Tibial nerve (tissue), 4 donors: Measurements from ENCODE around the gene MYO1A. TPM values are rescaled to one million over a fixed set of nuclear protein-coding genes. Genes with fewer than 3 reads are reported as not detected.
A peak's percentile ranks its signal among the peaks of the same experiment; 100 is the strongest.

ENCODE experiments used
- DNase-seq, 2 donors: peaks; one replicate each; pipeline ENCODE4 v3.0.0-alpha.2; 2019; ENCODE audit warnings: low spot score in 2 of 2
- H3K27ac ChIP-seq, 4 donors: fragments of 200-600 bp; sonication (generic) in 3 of 4; one replicate each; pipeline ENCODE4 v1.5.1; 2017 to 2019; ENCODE audit warnings: mild to moderate bottlenecking in 1 of 4
- H3K27me3 ChIP-seq, 2 donors: fragments of 200-600 bp; sonication (generic) in 1 of 2; one replicate each; pipeline versions ENCODE4 v1.5.1 to v1.6.0; 2017 to 2019
- H3K36me3 ChIP-seq, 3 donors: fragments of 200-600 bp; sonication (generic); one replicate each; pipeline ENCODE4 v1.5.1; 2018 to 2019
- H3K4me1 ChIP-seq, 4 donors: fragments of 200-600 bp; sonication (generic) in 3 of 4; one replicate each; pipeline ENCODE4 v1.5.1; 2017 to 2019
- H3K4me3 ChIP-seq, 4 donors: fragments of 200-600 bp; sonication (generic) in 3 of 4; one replicate each; pipeline ENCODE4 v1.5.1; 2017 to 2019; ENCODE audit warnings: mild to moderate bottlenecking in 1 of 4, moderate library complexity in 1 of 4
- H3K9me3 ChIP-seq, 4 donors: fragments of 200-600 bp; sonication (generic) in 3 of 4; one replicate each; pipeline ENCODE4 v1.5.1; 2017 to 2019
- CTCF ChIP-seq, 5 experiments: fragments of 200-600 bp in 3 of 5; fragments of 450-650 bp in 2 of 5; sonication (generic) in 3 of 5; IDR thresholded peaks; one replicate each; pipeline ENCODE4 v1.5.1; 2016 to 2019; ENCODE audit warnings: antibody characterized with exemption in 5 of 5, mild to moderate bottlenecking in 3 of 5, moderate library complexity in 2 of 5
- EP300 ChIP-seq, 2 donors: sonication (generic); formaldehyde crosslinking; IDR thresholded peaks; one replicate each; pipeline ENCODE4 v1.6.1; 2017; ENCODE audit warnings: antibody characterized with exemption in 2 of 2, mild to moderate bottlenecking in 1 of 2
- POLR2A ChIP-seq, 2 donors: fragments of 450-650 bp; IDR thresholded peaks; one replicate each; pipeline ENCODE4 v1.6.1; 2017; ENCODE audit warnings: antibody characterized with exemption in 2 of 2, mild to moderate bottlenecking in 2 of 2, moderate library complexity in 2 of 2
- WGBS, 2 donors: methylation state at CpG; one replicate each; pipeline ENCODE4 v1.1.5; 2018; 5-methylcytosine and 5-hydroxymethylcytosine counted together
- total RNA-seq, 4 donors: library from RNA; depleted of rRNA; stranded (reverse); fragments of >200 nt; gene quantifications; one replicate each; pipeline ENCODE4 v1.1.0, GENCODE V29; 2016

Gene MYO1A
- total RNA-seq, 4 donors from 2014 or later, result 0.30 to 0.59 TPM; not detected in 2

GRCh38 chr12:57087010-57087690 is 37.2 kb upstream of the MYO1A start:
- no peaks in the 10 kb centered on the region for H3K9me3 ChIP-seq
- 0 to 1% methylated on average over 29 to 31 of the region's 52 CpGs for WGBS, 2 donors
- H3K27ac ChIP-seq, result peak overlapping the region; percentile 98 to 100 (median 99)
- peaks cover 0 to 15% (median 0%) of the 10 kb centered on the region in 3 donors for H3K36me3 ChIP-seq
- H3K4me1 ChIP-seq, result peaks cover 3 to 33% (median 23%) of the 10 kb centered on the region in 4 donors
- peak overlapping the region; percentile 64 to 92 (median 78) for H3K4me3 ChIP-seq
- TF ChIP-seq CTCF (IDR thresholded peaks at IDR 0.05) (peak in 1 of 5 experiments; percentile 16), POLR2A (IDR thresholded peaks at IDR 0.05) (peak in 1 of 2 donors; percentile 70), EP300 (IDR thresholded peaks at IDR 0.05) (peak; percentile 34 to 83)
- DNase-seq, result peak; percentile 88 to 90
- no peaks in the 10 kb centered on the region for H3K27me3 ChIP-seq

GRCh38 chr12:57086493-57087009 is 36.6 kb upstream of the MYO1A start:
- peak in 1 of 2 donors; percentile 63 for DNase-seq
- WGBS, 2 donors, result 0 to 1% methylated on average over 14 of the region's 14 CpGs
- TF ChIP-seq POLR2A (IDR thresholded peaks at IDR 0.05) (no peak), CTCF (IDR thresholded peaks at IDR 0.05) (peak in 3 of 5 experiments; percentile 15 to 22 (median 20))

GRCh38 chr12:57085999-57086492 is 36.1 kb upstream of the MYO1A start:
- DNase-seq, result peak in 1 of 2 donors; percentile 26
- H3K4me1 ChIP-seq, result peaks cover 0 to 22% (median 12%) of the 10 kb centered on the region in 4 donors
- peak overlapping the region; percentile 64 to 92 (median 78) for H3K4me3 ChIP-seq
- H3K27ac ChIP-seq, result peak overlapping the region; percentile 98 to 100 (median 99)
- TF ChIP-seq POLR2A (IDR thresholded peaks at IDR 0.05), result no peak
- TF ChIP-seq EP300 (IDR thresholded peaks at IDR 0.05), result no peak
- no peak for TF ChIP-seq CTCF (IDR thresholded peaks at IDR 0.05)
- H3K9me3 ChIP-seq, result no peaks in the 10 kb centered on the region
- 6 to 7% methylated on average over 12 of the region's 12 CpGs for WGBS, 2 donors
- no peaks in the 10 kb centered on the region for H3K27me3 ChIP-seq
- H3K36me3 ChIP-seq, result peaks cover 0 to 4% (median 0%) of the 10 kb centered on the region in 3 donors

More at GRCh38 chr12:57086493-57087009, 36.6 kb upstream of the MYO1A start:
- H3K4me3 ChIP-seq, result peak overlapping the region; percentile 64 to 92 (median 78)
- no peaks in the 10 kb centered on the region for H3K27me3 ChIP-seq
- H3K4me1 ChIP-seq, result peaks cover 2 to 27% (median 17%) of the 10 kb centered on the region in 4 donors
- H3K9me3 ChIP-seq, result no peaks in the 10 kb centered on the region
- peak overlapping the region; percentile 98 to 100 (median 99) for H3K27ac ChIP-seq
- peaks cover 0 to 9% (median 0%) of the 10 kb centered on the region in 3 donors for H3K36me3 ChIP-seq

- DNase-seq, result no peak
- H3K27ac ChIP-seq, result no peak overlapping the region
- WGBS, 2 donors, result 100% methylated on average over 1 of the region's 1 CpG
- H3K27me3 ChIP-seq, result no peaks in the 10 kb centered on the region
- peaks cover 0 to 28% (median 8%) of the 10 kb centered on the region in 4 donors for H3K4me1 ChIP-seq
- H3K36me3 ChIP-seq, result no peaks in the 10 kb centered on the region
- H3K9me3 ChIP-seq, result no peaks in the 10 kb centered on the region
- TF ChIP-seq POLR2A (IDR thresholded peaks at IDR 0.05) (no peak), EP300 (IDR thresholded peaks at IDR 0.05) (no peak), CTCF (IDR thresholded peaks at IDR 0.05) (no peak)
- H3K4me3 ChIP-seq, result no peak overlapping the region
Measured at GRCh38 chr12:57080855-57081254, 30.9 kb upstream of the MYO1A start.

GRCh38 chr12:57079821-57080220 is 29.9 kb upstream of the MYO1A start:
- H3K27me3 ChIP-seq, result no peaks in the 10 kb centered on the region
- H3K4me1 ChIP-seq, result peaks cover 0 to 23% (median 7%) of the 10 kb centered on the region in 4 donors
- 41 to 52% methylated on average over 1 of the region's 1 CpG for WGBS, 2 donors
- H3K4me3 ChIP-seq, result no peak overlapping the region
- no peaks in the 10 kb centered on the region for H3K36me3 ChIP-seq
- TF ChIP-seq EP300 (IDR thresholded peaks at IDR 0.05), result no peak
- TF ChIP-seq POLR2A (IDR thresholded peaks at IDR 0.05), result no peak
- no peak for TF ChIP-seq CTCF (IDR thresholded peaks at IDR 0.05)
- H3K9me3 ChIP-seq, result no peaks in the 10 kb centered on the region
- H3K27ac ChIP-seq, result peak overlapping the region in 2 of 4 donors; percentile 73 to 91
- DNase-seq, result no peak
